ENCODE results near the gene ARFGAP3.

Gene ARFGAP3

DNA sequence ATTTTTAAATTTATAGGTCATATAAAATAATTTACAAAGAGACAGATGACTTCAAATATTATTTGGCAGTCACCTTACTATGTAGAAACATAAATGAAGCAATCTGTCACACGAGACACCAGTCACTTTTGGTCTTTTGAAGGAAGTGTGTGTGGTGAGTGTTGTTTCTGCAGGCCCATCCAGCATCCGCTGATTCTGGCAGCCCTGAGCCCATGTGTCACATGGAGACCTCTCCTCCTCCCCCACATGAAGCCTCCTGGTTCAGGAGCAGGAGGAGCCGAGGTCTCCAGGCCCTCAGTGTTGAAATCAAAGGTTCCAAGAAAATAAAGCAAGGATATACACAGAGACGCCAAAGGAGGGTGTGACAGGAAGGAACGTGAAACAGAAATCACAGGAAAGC, 60.1 kb downstream of the ARFGAP3 start:
- Histone ChIP-seq H3K36me3 (ENCODE audit: control insufficient read depth, insufficient read depth, low read length) (peaks cover 16% of the 10 kb centered on the region), H3K27me3 (replicated peaks; ENCODE audit: control insufficient read depth, insufficient read depth, low read length) (no peaks in the 10 kb centered on the region), H3K4me3 (replicated peaks; ENCODE audit: low read depth, low read length) (no peak overlapping the region)
- TF ChIP-seq, protein P1, sequence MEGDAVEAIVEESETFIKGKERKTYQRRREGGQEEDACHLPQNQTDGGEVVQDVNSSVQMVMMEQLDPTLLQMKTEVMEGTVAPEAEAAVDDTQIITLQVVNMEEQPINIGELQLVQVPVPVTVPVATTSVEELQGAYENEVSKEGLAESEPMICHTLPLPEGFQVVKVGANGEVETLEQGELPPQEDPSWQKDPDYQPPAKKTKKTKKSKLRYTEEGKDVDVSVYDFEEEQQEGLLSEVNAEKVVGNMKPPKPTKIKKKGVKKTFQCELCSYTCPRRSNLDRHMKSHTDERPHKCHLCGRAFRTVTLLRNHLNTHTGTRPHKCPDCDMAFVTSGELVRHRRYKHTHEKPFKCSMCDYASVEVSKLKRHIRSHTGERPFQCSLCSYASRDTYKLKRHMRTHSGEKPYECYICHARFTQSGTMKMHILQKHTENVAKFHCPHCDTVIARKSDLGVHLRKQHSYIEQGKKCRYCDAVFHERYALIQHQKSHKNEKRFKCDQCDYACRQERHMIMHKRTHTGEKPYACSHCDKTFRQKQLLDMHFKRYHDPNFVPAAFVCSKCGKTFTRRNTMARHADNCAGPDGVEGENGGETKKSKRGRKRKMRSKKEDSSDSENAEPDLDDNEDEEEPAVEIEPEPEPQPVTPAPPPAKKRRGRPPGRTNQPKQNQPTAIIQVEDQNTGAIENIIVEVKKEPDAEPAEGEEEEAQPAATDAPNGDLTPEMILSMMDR (IDR thresholded peaks at IDR 0.05; ENCODE audit: insufficient read depth, low read length, poor library complexity, severe bottlenecking), result no peak
- no peak for DNase-seq (ENCODE audit: extremely low read depth, insufficient read length)

DNA sequence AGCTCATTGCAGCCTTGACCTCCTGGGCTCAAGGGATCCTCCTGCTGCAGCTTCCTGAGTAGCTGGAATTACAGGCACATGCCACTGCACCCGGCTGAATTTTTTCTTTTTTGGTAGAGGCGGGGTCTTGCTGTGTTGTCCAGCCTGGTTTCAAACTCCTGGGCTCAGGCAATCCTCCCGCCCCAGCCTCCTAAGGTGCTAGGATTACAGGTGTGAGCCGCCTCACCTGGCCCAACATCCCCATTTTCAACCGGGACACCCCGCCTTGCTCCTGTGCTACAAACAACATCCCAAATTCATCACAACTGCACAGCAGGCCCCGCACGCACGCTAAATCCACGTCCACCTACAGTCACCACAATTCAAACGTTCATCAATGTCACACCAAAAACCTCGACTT, 61.0 kb downstream of the ARFGAP3 start:
- no peaks in the 10 kb centered on the region for H3K27me3 ChIP-seq (replicated peaks; ENCODE audit: control insufficient read depth, insufficient read depth, low read length)
- TF ChIP-seq, protein P1 (IDR thresholded peaks at IDR 0.05; ENCODE audit: insufficient read depth, low read length, poor library complexity, severe bottlenecking), result no peak
- no peak for DNase-seq (ENCODE audit: extremely low read depth, insufficient read length)
- H3K36me3 ChIP-seq (ENCODE audit: control insufficient read depth, insufficient read depth, low read length), result peaks cover 10% of the 10 kb centered on the region
- H3K4me3 ChIP-seq (replicated peaks; ENCODE audit: low read depth, low read length), result no peak overlapping the region

DNA sequence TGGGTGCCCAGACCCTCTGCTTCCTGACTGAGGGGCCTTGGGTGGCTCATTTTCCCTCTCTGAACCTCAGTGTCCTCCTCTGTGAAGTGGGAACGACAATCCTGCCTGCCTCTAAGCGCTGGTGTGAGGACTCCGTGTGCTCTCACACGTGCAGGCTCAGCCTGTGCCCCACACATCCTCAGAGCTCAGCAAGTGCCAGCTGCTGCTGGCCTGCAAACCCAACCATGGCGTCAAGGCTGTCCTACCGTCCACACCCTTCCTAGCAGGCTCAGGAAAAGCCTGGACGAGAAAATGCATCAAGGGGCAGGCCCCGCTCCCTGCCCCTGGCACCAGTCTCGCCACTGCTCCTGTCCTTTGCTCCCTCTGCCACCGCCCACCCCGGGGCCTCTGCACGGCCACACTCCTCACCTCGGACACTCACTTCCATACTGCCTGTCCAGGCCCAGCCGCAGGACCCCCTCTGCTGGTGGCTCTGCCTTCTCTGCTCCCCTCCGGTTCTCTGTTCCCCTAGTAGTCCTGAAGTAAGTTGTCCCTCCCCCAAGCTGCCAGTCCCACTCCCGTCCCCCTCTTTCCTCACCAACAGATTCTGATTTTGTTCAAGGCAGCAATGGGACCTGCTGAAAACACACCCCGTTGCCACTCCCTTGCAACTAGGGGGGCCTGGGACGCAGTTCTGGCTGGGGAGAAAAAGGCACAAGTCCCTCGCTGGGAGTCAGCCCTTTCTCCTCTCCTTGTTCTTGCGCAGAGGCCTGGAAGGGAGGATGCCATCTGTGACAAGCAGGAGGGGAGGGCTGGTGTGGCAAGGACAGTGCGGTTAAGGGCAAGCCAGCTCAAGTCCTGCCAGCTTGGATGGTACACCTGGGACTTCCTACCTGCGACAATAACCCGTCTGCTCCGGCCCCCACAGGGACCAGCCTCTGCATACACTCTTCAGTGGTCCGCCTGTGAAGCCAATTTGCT, 62.2 kb downstream of the ARFGAP3 start:
- H3K36me3 ChIP-seq (ENCODE audit: control insufficient read depth, insufficient read depth, low read length), result peaks cover 8% of the 10 kb centered on the region
- no peaks in the 10 kb centered on the region for H3K27me3 ChIP-seq (replicated peaks; ENCODE audit: control insufficient read depth, insufficient read depth, low read length)
- no peak overlapping the region for H3K4me3 ChIP-seq (replicated peaks; ENCODE audit: low read depth, low read length)
- no peak for DNase-seq (ENCODE audit: extremely low read depth, insufficient read length)
- TF ChIP-seq, protein P1 (IDR thresholded peaks at IDR 0.05; ENCODE audit: insufficient read depth, low read length, poor library complexity, severe bottlenecking), result no peak

DNA sequence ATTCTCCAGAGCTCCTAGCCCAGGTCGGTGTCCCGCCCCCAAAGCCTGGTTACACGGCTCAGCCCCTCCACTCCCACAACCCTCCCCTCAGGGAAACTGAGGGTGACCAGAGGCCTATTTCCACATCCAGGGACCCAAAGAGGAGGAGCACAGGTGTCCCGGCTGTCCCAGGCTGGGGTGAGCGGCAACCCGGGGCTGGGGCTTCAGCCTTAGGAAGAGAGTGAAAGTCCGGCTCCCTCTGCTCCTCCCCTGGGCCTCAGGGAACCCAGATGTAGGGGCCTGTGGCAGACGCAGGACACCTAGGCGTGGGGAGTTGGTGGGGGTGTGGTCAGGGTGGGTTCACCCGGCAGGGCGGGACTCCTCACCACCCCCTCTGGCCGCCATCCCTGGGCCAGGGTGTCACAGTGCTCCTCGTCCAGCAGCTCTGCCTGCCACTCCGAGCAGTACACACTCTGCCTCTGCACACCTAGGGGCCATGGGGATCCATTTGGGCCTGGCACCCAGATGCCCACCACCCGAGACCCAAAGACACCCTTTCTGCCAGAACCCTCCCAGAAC, 63.1 kb downstream of the ARFGAP3 start:
- H3K36me3 ChIP-seq (ENCODE audit: control insufficient read depth, insufficient read depth, low read length), result peaks cover 8% of the 10 kb centered on the region

DNA sequence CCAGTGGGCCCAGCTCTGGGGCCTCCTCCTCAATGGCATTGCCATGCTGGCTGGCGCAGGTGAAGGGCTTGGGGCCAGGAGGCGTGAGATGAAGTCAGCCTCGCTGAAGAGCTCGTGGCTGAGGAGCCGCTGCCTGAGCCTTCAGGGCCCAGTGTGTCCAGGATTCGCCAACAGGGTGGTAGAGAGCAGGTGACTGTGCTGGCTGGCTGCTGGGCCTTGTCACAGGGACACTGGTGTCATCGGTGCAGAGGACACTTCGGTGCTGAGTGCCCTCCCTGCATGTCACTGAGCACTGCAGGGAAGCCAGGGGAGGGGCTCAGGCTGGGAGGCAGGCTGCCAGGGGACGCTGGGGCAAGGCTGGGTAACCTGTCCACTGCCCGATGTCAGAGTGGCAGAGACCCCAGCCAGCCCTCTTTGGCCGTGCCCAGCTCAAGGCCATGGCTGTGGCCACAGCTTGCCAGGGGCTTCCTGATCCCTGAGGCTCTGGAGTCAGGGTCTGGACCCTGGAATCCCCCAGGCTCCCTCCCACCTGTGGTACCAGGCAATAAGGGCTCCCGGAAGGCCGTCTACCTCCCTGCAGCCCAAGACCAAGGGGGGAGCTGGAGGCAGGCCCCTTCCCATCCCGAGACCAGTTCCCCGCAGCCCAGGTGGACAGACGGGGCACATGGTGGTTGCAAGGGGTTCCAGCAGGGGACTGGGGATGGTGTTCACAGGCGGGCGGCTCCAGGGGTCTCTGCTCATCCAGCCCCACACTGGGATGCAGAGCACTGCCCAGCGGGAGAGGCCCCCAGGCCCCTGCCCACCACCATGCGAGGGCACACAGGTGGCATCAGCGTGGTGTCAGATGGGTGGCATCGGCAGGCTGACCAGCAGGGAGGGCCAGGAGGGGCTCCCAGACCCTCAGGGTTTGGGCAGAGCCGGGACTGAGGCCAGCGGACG, 63.9 kb downstream of the ARFGAP3 start:
- no peak overlapping the region for H3K4me3 ChIP-seq (replicated peaks; ENCODE audit: low read depth, low read length)
- no peaks in the 10 kb centered on the region for H3K27me3 ChIP-seq (replicated peaks; ENCODE audit: control insufficient read depth, insufficient read depth, low read length)
- TF ChIP-seq, protein P1 (IDR thresholded peaks at IDR 0.05; ENCODE audit: insufficient read depth, low read length, poor library complexity, severe bottlenecking), result no peak
- no peak for DNase-seq (ENCODE audit: extremely low read depth, insufficient read length)
- peaks cover 7% of the 10 kb centered on the region for H3K36me3 ChIP-seq (ENCODE audit: control insufficient read depth, insufficient read depth, low read length)

More for the DNA sequence above, 63.1 kb downstream of the ARFGAP3 start:
- Histone ChIP-seq H3K4me3 (replicated peaks; ENCODE audit: low read depth, low read length) (no peak overlapping the region), H3K27me3 (replicated peaks; ENCODE audit: control insufficient read depth, insufficient read depth, low read length) (no peaks in the 10 kb centered on the region)
- TF ChIP-seq, protein P1 (IDR thresholded peaks at IDR 0.05; ENCODE audit: insufficient read depth, low read length, poor library complexity, severe bottlenecking), result no peak
- DNase-seq (ENCODE audit: extremely low read depth, insufficient read length), result no peak
